Stomach (tissue), 4 donors: ENCODE measurements around the gene EPG5.

Source experiments
- CTCF ChIP-seq, 7 experiments: fragments of 450-650 bp in 4 of 7; fragments of 200-600 bp in 3 of 7; sonication (generic) in 3 of 7; IDR thresholded peaks; one replicate each; pipeline ENCODE4 v1.5.1; 2016 to 2019; ENCODE audit warnings: antibody characterized with exemption in 7 of 7, control low read depth in 2 of 7, mild to moderate bottlenecking in 1 of 7
- POLR2A ChIP-seq, 4 donors: fragments of 450-650 bp; IDR thresholded peaks; one replicate each; pipeline ENCODE4 v1.6.1; 2016; ENCODE audit warnings: antibody characterized with exemption in 4 of 4, control low read depth in 2 of 4, mild to moderate bottlenecking in 1 of 4, moderate library complexity in 1 of 4

GRCh38 chr18:45806226-45806625 is 160.9 kb downstream of the EPG5 start:
- TF ChIP-seq CTCF (IDR thresholded peaks at IDR 0.05): no peak
- no peak for TF ChIP-seq POLR2A (IDR thresholded peaks at IDR 0.05)
